Mammary epithelial cell (primary cell): ENCODE measurements around the gene CEP57.

Source experiments
- CTCF ChIP-seq, 2 donors: IDR thresholded peaks in 1 of 2; conservative IDR thresholded peaks in 1 of 2; 2 replicates each; pipeline ENCODE4 v1.5.1; 2011 to 2012; ENCODE audit warnings: inconsistent platforms in 2 of 2, low read length in 2 of 2, mild to moderate bottlenecking in 2 of 2, control low read depth in 1 of 2, low read depth in 1 of 2; ENCODE audit not compliant: insufficient read depth in 1 of 2; ENCODE audit errors: extremely low read depth in 1 of 2
- EZH2 ChIP-seq: IDR thresholded peaks from 2 replicates; pipeline ENCODE4 v1.6.1; 2012; ENCODE audit warnings: low read length, inconsistent platforms, borderline replicate concordance

- TF ChIP-seq CTCF (conservative IDR thresholded peaks at IDR 0.05 in 1 of 2, IDR thresholded peaks at IDR 0.05 in 1 of 2; ENCODE audit: extremely low read depth in 1 of 2, insufficient read depth in 1 of 2, low read depth in 1 of 2, low read length in 2 of 2) (no peak), EZH2 (no peak)
Observed at GRCh38 chr11:95805869-95806268, 15.6 kb downstream of the CEP57 start.
